H1 (cell line): Measurements from ENCODE around the gene PDE6B. TPM values are rescaled to one million over a fixed set of nuclear protein-coding genes. Genes with fewer than 3 reads are reported as not detected.

Experiments used
- CTCF ChIA-PET: fragments of 300-600 bp; sonication (Branson Sonifier 250); formaldehyde crosslinking; loops from one replicate; lab custom pipeline; 2021; ENCODE audit not compliant: partially characterized antibody; lab: Charles Lee
- POLR2A ChIA-PET: fragments of 300-600 bp; sonication (Branson Sonifier 250); formaldehyde crosslinking; loops from one replicate; lab custom pipeline; 2021; ENCODE audit warnings: inconsistent platforms; ENCODE audit not compliant: partially characterized antibody; lab: Charles Lee
- DNase-seq, 2 experiments: peaks; one replicate each; pipeline versions ENCODE4 v3.0.0 to v3.0.0-alpha.2; 2010 to 2022; ENCODE audit warnings: low spot score in 2 of 2, low read depth in 1 of 2, mixed read lengths in 1 of 2
- FAIRE-seq: peaks from 2 replicates; lab custom pipeline; 2011; peaks lifted over from hg19 to GRCh38; lab: Jason Lieb, UNC
- H2AFZ ChIP-seq: 2 replicates; pipeline ENCODE4 v1.8.1; 2012; ENCODE audit warnings: low read length, inconsistent platforms
- H2AK5ac ChIP-seq: 2 replicates; pipeline ENCODE4 v1.6.1; 2013; ENCODE audit warnings: low read depth, low read length
- H2BK120ac ChIP-seq: replicated peaks from 2 replicates; pipeline ENCODE3; 2013; ENCODE audit warnings: low read depth, low read length, inconsistent platforms
- H2BK12ac ChIP-seq: 2 replicates; pipeline ENCODE4 v1.6.1; 2013; ENCODE audit warnings: low read depth, low read length
- H2BK15ac ChIP-seq: 2 replicates; pipeline ENCODE4 v1.6.1; 2013; ENCODE audit warnings: low read length
- H2BK20ac ChIP-seq: 2 replicates; pipeline ENCODE4 v1.6.1; 2013; ENCODE audit warnings: low read length
- H2BK5ac ChIP-seq: 2 replicates; pipeline ENCODE4 v1.6.1; 2013; ENCODE audit warnings: low read depth, low read length
- H3K14ac ChIP-seq: 2 replicates; pipeline ENCODE4 v1.6.1; 2013; ENCODE audit warnings: inconsistent platforms; ENCODE audit not compliant: insufficient read length
- H3K18ac ChIP-seq: 2 replicates; pipeline ENCODE4 v1.6.1; 2013; ENCODE audit warnings: low read length; ENCODE audit errors: extremely low read depth
- H3K23ac ChIP-seq: 2 replicates; pipeline ENCODE4 v1.6.1; 2013; ENCODE audit warnings: inconsistent platforms; ENCODE audit not compliant: insufficient read length
- H3K23me2 ChIP-seq: 2 replicates; pipeline ENCODE4 v1.6.1; 2013; ENCODE audit warnings: low read depth, low read length
- H3K27ac ChIP-seq: 2 replicates; pipeline ENCODE4 v1.6.1; 2011; ENCODE audit warnings: low read depth, low read length, inconsistent platforms
- H3K27me3 ChIP-seq, 4 experiments: replicated peaks in 1 of 4; 1 replicate in 1 of 4; 2 replicates in 3 of 4; pipeline versions ENCODE4 v1.6.1 to v1.8.1; 2011 to 2013; ENCODE audit warnings: low read length in 3 of 4, mild to moderate bottlenecking in 3 of 4, inconsistent platforms in 2 of 4, mixed read lengths in 2 of 4, moderate library complexity in 1 of 4; ENCODE audit not compliant: control insufficient read depth in 3 of 4, insufficient read depth in 3 of 4; ENCODE audit errors: extremely low read depth in 1 of 4
- H3K36me3 ChIP-seq, 4 experiments: 2 replicates each; pipeline versions ENCODE4 v1.6.1 to v1.8.1; 2011 to 2013; ENCODE audit warnings: mild to moderate bottlenecking in 4 of 4, low read length in 3 of 4, moderate library complexity in 2 of 4, control low read depth in 1 of 4, inconsistent platforms in 1 of 4; ENCODE audit not compliant: insufficient read depth in 4 of 4, control insufficient read depth in 2 of 4
- H3K4ac ChIP-seq: replicated peaks from 2 replicates; pipeline ENCODE3; 2013; ENCODE audit warnings: low read length, low read depth, mixed read lengths, inconsistent platforms; ENCODE audit not compliant: insufficient read length
- H3K4me1 ChIP-seq, 4 experiments: replicated peaks in 1 of 4; 1 replicate in 1 of 4; 2 replicates in 3 of 4; pipeline versions ENCODE4 v1.6.1 to v1.8.1; 2011 to 2013; ENCODE audit warnings: low read length in 3 of 4, inconsistent platforms in 2 of 4, mixed read lengths in 1 of 4; ENCODE audit not compliant: insufficient read depth in 4 of 4, control insufficient read depth in 3 of 4
- H3K4me2 ChIP-seq, 2 experiments: 2 replicates each; pipeline versions ENCODE4 v1.6.1 to v1.8.1; 2011 to 2013; ENCODE audit warnings: low read depth in 2 of 2, low read length in 2 of 2, control low read depth in 1 of 2, inconsistent platforms in 1 of 2, mild to moderate bottlenecking in 1 of 2; ENCODE audit not compliant: insufficient read depth in 1 of 2
- H3K4me3 ChIP-seq, 4 experiments: fragments of 200-600, 300-600 bp in 1 of 4; sonication (generic), shearing (Covaris generic), sonication (Bioruptor Twin) in 1 of 4; 2 replicates each; pipeline versions ENCODE4 v1.5.1 to v1.8.1; 2011 to 2016; ENCODE audit warnings: low read length in 4 of 4, low read depth in 3 of 4, control low read depth in 2 of 4, inconsistent platforms in 2 of 4, mild to moderate bottlenecking in 2 of 4, mixed read lengths in 1 of 4, moderate library complexity in 1 of 4; ENCODE audit not compliant: insufficient read depth in 2 of 4; ENCODE audit errors: extremely low read depth in 1 of 4
- H3K56ac ChIP-seq: replicated peaks from 2 replicates; pipeline ENCODE3; 2013; ENCODE audit warnings: low read depth, mild to moderate bottlenecking, mixed read lengths, low read length, inconsistent platforms; ENCODE audit not compliant: insufficient read length
- H3K79me1 ChIP-seq: 2 replicates; pipeline ENCODE4 v1.6.1; 2013; ENCODE audit warnings: low read depth, low read length, control low read depth
- H3K79me2 ChIP-seq, 2 experiments: 2 replicates each; pipeline versions ENCODE4 v1.6.1 to v1.8.1; 2012 to 2013; ENCODE audit warnings: low read length in 2 of 2, mild to moderate bottlenecking in 2 of 2, inconsistent platforms in 1 of 2; ENCODE audit not compliant: insufficient read depth in 2 of 2, control insufficient read depth in 1 of 2
- H3K9ac ChIP-seq, 4 experiments: replicated peaks in 1 of 4; 1 replicate in 1 of 4; 2 replicates in 3 of 4; pipeline versions ENCODE4 v1.6.1 to v1.8.1; 2011 to 2013; ENCODE audit warnings: low read depth in 3 of 4, low read length in 3 of 4, control low read depth in 2 of 4, mild to moderate bottlenecking in 2 of 4, moderate library complexity in 2 of 4, inconsistent platforms in 1 of 4; ENCODE audit errors: extremely low read depth in 1 of 4
- H3K9me3 ChIP-seq, 2 experiments: 2 replicates each; pipeline versions ENCODE4 v1.6.1 to v1.8.1; 2012 to 2013; ENCODE audit warnings: mild to moderate bottlenecking in 2 of 2, moderate library complexity in 2 of 2, control low read depth in 1 of 2, inconsistent platforms in 1 of 2, low read depth in 1 of 2, low read length in 1 of 2, mixed read lengths in 1 of 2; ENCODE audit not compliant: insufficient read depth in 2 of 2
- H4K20me1 ChIP-seq, 2 experiments: replicated peaks in 1 of 2; 2 replicates each; pipeline versions ENCODE3 to v1.8.1; 2011 to 2013; ENCODE audit warnings: inconsistent platforms in 2 of 2, low read length in 2 of 2, mild to moderate bottlenecking in 1 of 2; ENCODE audit not compliant: insufficient read depth in 2 of 2, control insufficient read depth in 1 of 2
- H4K5ac ChIP-seq: 2 replicates; pipeline ENCODE4 v1.6.1; 2013; ENCODE audit warnings: low read length, low read depth, mixed read lengths, inconsistent platforms; ENCODE audit not compliant: insufficient read length
- H4K8ac ChIP-seq: 2 replicates; pipeline ENCODE4 v1.8.0; 2013; ENCODE audit warnings: mild to moderate bottlenecking, moderate library complexity, low read length, inconsistent platforms; ENCODE audit not compliant: insufficient read depth; ENCODE audit errors: extremely low read depth
- H4K91ac ChIP-seq: replicated peaks from 2 replicates; pipeline ENCODE3; 2013; ENCODE audit warnings: low read length, mixed read lengths, inconsistent platforms; ENCODE audit not compliant: insufficient read length
- ASH2L ChIP-seq: fragments of 200-600, 300-600 bp; sonication (generic); IDR thresholded peaks from one replicate; pipeline ENCODE4 v1.7.1; 2017; ENCODE audit warnings: low read length
- CEBPB ChIP-seq: IDR thresholded peaks from 2 replicates; pipeline ENCODE4 v1.6.1; 2012; ENCODE audit warnings: low read depth, low read length
- CREB1 ChIP-seq: IDR thresholded peaks from 2 replicates; pipeline ENCODE4 v1.6.1; 2012; ENCODE audit warnings: inconsistent platforms
- HDAC2 ChIP-seq, 2 experiments: fragments of 300-600 bp in 1 of 2; sonication (generic) in 1 of 2; IDR thresholded peaks; 2 replicates each; pipeline ENCODE4 v1.6.1; 2011 to 2012; ENCODE audit warnings: low read depth in 2 of 2, low read length in 2 of 2, mild to moderate bottlenecking in 2 of 2, moderate library complexity in 2 of 2, borderline replicate concordance in 1 of 2, inconsistent platforms in 1 of 2
- KDM5A ChIP-seq: fragments of 200-600 bp; IDR thresholded peaks from 2 replicates; pipeline ENCODE4 v1.7.1; 2012; ENCODE audit warnings: mild to moderate bottlenecking, low read length, inconsistent platforms, mixed read lengths
- POLR2AphosphoS5 ChIP-seq: IDR thresholded peaks from 2 replicates; pipeline ENCODE4 v1.6.1; 2011; ENCODE audit warnings: low read depth, low read length
- POU5F1 ChIP-seq: IDR thresholded peaks from 2 replicates; pipeline ENCODE4 v1.6.1; 2011; ENCODE audit warnings: low read depth, mild to moderate bottlenecking, low read length, moderate library complexity
- RXRA ChIP-seq: IDR thresholded peaks from 2 replicates; pipeline ENCODE4 v1.6.1; 2011; ENCODE audit warnings: low read depth, mild to moderate bottlenecking, low read length, moderate library complexity; ENCODE audit not compliant: insufficient read depth
- SIN3A ChIP-seq, 2 experiments: IDR thresholded peaks in 1 of 2; conservative IDR thresholded peaks in 1 of 2; 2 replicates each; pipeline ENCODE4 v1.6.1; 2011 to 2012; ENCODE audit warnings: low read length in 2 of 2, improper control_type of control experiment in 1 of 2, low read depth in 1 of 2, mild to moderate bottlenecking in 1 of 2
- SIRT6 ChIP-seq: IDR thresholded peaks from one replicate; pipeline ENCODE4 v1.7.1; 2012; ENCODE audit warnings: low read length, inconsistent platforms
- SP1 ChIP-seq: IDR thresholded peaks from 2 replicates; pipeline ENCODE4 v1.6.1; 2011; ENCODE audit warnings: low read depth, low read length
- SP2 ChIP-seq: IDR thresholded peaks from 2 replicates; pipeline ENCODE4 v1.6.1; 2012; ENCODE audit warnings: mild to moderate bottlenecking, low read length, inconsistent platforms
- TAF1 ChIP-seq: IDR thresholded peaks from 2 replicates; pipeline ENCODE4 v1.6.1; 2011; ENCODE audit warnings: mild to moderate bottlenecking, low read depth, low read length
- TCF12 ChIP-seq: IDR thresholded peaks from 2 replicates; pipeline ENCODE4 v1.6.1; 2011; ENCODE audit warnings: low read depth, mild to moderate bottlenecking, low read length
- ZNF274 ChIP-seq: IDR thresholded peaks from 2 replicates; pipeline ENCODE4 v1.7.0; 2012; ENCODE audit warnings: low read length, borderline replicate concordance; ENCODE audit errors: extremely low read depth
- WGBS, 2 experiments: shearing (Covaris generic) in 1 of 2; methylation state at CpG; one replicate each; pipeline versions ENCODE4 v1.1.6 to v1.1.7; 2013 to 2015; ENCODE audit warnings: low lambda C conversion rate in 2 of 2, mixed read lengths in 2 of 2, inconsistent platforms in 1 of 2, low coverage in 1 of 2, missing lambda C conversion rate in 1 of 2; ENCODE audit not compliant: insufficient replicate concordance in 2 of 2, insufficient coverage in 1 of 2, insufficient read length in 1 of 2; ENCODE audit errors: extremely low coverage in 1 of 2, missing lambda C conversion rate in 1 of 2; 5-methylcytosine and 5-hydroxymethylcytosine counted together
- polyA plus RNA-seq, 7 experiments: library from polyadenylated mRNA; depleted of rRNA in 3 of 7; stranded (reverse) in 5 of 7; unstranded in 2 of 7; fragments of >200 nt in 5 of 7; fragments of 200-250 nt in 2 of 7; gene quantifications; 1 replicate in 5 of 7; 2 replicates in 1 of 7; 4 replicates in 1 of 7; pipeline versions ENCODE4 v1.2.1 to v1.2.3, GENCODE V29; 2011 to 2013; ENCODE audit warnings: missing spikeins in 2 of 7, mixed read lengths in 2 of 7
- total RNA-seq: library from RNA; stranded (reverse); fragmentation: NEBNext Ultra II Directional; extraction: Animal tissue kit (Norgen Biotek cat#: 25700); gene quantifications from 2 replicates; pipeline ENCODE4 v1.2.1, GENCODE V29; 2021

PDE6B gene
- total and polyA plus RNA-seq, 2 of the 8 experiments (the other 6 are each of a cell fraction or from before 2014, with no cell fraction given) = 4.1 to 8.4 TPM

- Histone ChIP-seq H2BK20ac (no peak overlapping the region), H4K20me1 (peaks cover 0 to 8% of the 10 kb centered on the region in 2 experiments), H3K14ac (no peak overlapping the region), H3K18ac (no peak overlapping the region), H3K36me3 (no peaks in the 10 kb centered on the region), H2AFZ (no peak overlapping the region), H3K79me1 (no peaks in the 10 kb centered on the region), H2AK5ac (no peak overlapping the region), H4K5ac (no peak overlapping the region), H3K9ac (no peak overlapping the region), H3K9me3 (peaks cover 0 to 6% of the 10 kb centered on the region in 2 experiments; a peak in 1 of 4 replicates), H4K8ac (no peak overlapping the region), H3K56ac (no peak overlapping the region), H3K4me3 (no peak overlapping the region), H3K27ac (no peak overlapping the region), H2BK5ac (no peak overlapping the region), H2BK15ac (no peak overlapping the region), H2BK12ac (no peak overlapping the region), H2BK120ac (no peak overlapping the region), H3K4me1 (peaks cover 0 to 20% (median 12%) of the 10 kb centered on the region in 4 experiments; a peak in 6 of 7 replicates), H3K4ac (no peak overlapping the region), H3K27me3 (peaks cover 41 to 51% (median 44%) of the 10 kb centered on the region in 4 experiments), H3K23ac (no peak overlapping the region), H3K4me2 (no peak overlapping the region; a peak in 1 of 4 replicates), H4K91ac (no peak overlapping the region), H3K23me2 (peaks cover 15% of the 10 kb centered on the region), H3K79me2 (no peaks in the 10 kb centered on the region)
- DNase-seq (no peak), FAIRE-seq (no peak)
- CTCF ChIA-PET = interaction anchor here (1.0 to 1.3 kb wide), 5 partner anchors 8 to 105 kb away, joined by 3 to 6 read pairs (median 4); no protein-coding TSS in a partner anchor
- WGBS, 2 experiments = 59% methylated on average over 11 of the region's 11 CpGs; no CpG with 5 or more reads in 1 of the 2 experiments
- POLR2A ChIA-PET = interaction anchor here (1.2 to 1.5 kb wide), 2 partner anchors 86 to 95 kb away, joined by 3 to 4 read pairs; partner anchors contain the start of genes ATP5ME and MYL5
- TF ChIP-seq SP1 (no peak), SIRT6 (no peak), POLR2AphosphoS5 (no peak), TCF12 (no peak), RXRA (no peak), ZNF274 (no peak), CEBPB (no peak), SP2 (no peak), POU5F1 (no peak), KDM5A (no peak), SIN3A (conservative IDR thresholded peaks at IDR 0.05 in 1 of 2, IDR thresholded peaks at IDR 0.05 in 1 of 2; ENCODE audit: low read depth in 1 of 2, low read length in 2 of 2) (no peak), ASH2L (no peak), TAF1 (no peak), CREB1 (no peak), HDAC2 (IDR thresholded peaks at IDR 0.05; ENCODE audit: borderline replicate concordance in 1 of 2, low read depth in 2 of 2, low read length in 2 of 2) (no peak)
Measured at GRCh38 chr4:579543-580175, 45.7 kb upstream of the PDE6B start.
